GM10266 (cell line): Measurements from ENCODE around the gene MAP1LC3B2.

ENCODE experiments used
- DNase-seq: peaks from one replicate; pipeline ENCODE4 v3.0.0; 2012; ENCODE audit errors: extremely low spot score
- TF ChIP-seq, protein P1 (sequence below): IDR thresholded peaks from 2 replicates; pipeline ENCODE4 v1.5.1; 2012; ENCODE audit warnings: mild to moderate bottlenecking, low read depth; ENCODE audit not compliant: control insufficient read depth, insufficient read depth; ENCODE audit errors: missing control alignments

MAP1LC3B2 gene

GRCh38 chr12:116610971-116611541 lies 51.9 kb downstream of the MAP1LC3B2 start:
- DNase-seq, result no peak
- TF ChIP-seq, protein P1, sequence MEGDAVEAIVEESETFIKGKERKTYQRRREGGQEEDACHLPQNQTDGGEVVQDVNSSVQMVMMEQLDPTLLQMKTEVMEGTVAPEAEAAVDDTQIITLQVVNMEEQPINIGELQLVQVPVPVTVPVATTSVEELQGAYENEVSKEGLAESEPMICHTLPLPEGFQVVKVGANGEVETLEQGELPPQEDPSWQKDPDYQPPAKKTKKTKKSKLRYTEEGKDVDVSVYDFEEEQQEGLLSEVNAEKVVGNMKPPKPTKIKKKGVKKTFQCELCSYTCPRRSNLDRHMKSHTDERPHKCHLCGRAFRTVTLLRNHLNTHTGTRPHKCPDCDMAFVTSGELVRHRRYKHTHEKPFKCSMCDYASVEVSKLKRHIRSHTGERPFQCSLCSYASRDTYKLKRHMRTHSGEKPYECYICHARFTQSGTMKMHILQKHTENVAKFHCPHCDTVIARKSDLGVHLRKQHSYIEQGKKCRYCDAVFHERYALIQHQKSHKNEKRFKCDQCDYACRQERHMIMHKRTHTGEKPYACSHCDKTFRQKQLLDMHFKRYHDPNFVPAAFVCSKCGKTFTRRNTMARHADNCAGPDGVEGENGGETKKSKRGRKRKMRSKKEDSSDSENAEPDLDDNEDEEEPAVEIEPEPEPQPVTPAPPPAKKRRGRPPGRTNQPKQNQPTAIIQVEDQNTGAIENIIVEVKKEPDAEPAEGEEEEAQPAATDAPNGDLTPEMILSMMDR, result no peak

DNA sequence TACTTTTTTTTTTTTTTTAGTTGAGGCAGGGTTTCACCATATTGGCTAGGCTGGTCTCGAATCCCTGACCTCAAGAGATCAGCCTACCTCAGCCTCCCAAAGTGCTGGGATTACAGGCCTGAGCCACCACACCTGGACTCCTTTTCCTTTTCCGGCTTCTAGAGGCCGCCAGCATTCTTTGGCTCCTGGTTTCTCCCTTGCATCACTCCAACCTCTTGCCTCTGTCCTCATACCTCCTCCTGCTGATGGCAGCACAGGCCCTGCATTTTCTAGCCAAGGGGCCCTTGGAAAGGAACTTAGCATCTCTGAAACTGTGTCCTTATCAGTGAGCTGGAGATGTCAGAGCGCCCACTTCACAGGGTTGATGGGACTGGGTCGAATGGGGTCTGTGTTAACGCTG lies 53.3 kb downstream of the MAP1LC3B2 start:
- no peak for DNase-seq
- TF ChIP-seq, protein P1, result no peak

- TF ChIP-seq, protein P1, result no peak
- no peak for DNase-seq
Measured at GRCh38 chr12:116613256-116613655, 54.1 kb downstream of the MAP1LC3B2 start.

- TF ChIP-seq, protein P1, result no peak
- DNase-seq, result no peak
Measured at GRCh38 chr12:116614194-116614915, 55.2 kb downstream of the MAP1LC3B2 start.

GRCh38 chr12:116615141-116615861 lies 56.1 kb downstream of the MAP1LC3B2 start:
- DNase-seq, result no peak

DNA sequence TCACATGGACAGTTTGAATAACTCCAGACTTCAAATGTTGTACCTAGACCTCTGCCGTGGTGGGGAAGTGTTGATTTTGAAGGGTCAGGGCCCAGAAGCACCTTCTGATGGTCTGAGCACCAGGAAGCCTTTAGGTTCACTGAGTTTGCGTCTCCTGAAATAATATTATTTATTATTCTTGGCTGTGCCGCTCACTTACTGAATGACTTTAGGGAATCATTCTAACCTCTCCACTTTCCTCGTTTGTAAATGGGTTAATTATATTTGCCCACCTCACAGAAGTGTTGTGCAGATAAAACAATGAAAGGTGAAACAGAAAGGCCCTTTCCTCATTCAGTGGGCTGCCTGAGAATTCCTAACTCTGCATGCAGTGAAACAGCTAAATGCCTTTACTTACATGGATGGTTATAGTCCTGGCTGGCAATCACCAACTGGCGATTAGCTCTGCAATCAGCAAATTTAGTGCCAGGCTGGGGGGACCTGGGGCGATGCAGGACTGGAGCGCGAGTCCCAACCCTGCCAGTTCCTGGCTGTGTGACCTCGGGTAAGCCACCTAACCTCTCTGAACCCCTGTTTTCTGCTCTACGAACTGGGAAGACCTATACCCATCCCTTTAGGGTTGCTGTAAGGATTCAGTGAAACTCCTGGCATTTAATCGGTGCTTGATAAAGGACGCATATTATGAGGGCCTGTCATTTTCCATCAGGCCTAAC lies 57.5 kb downstream of the MAP1LC3B2 start:
- TF ChIP-seq, protein P1, result no peak
- DNase-seq, result no peak

More at GRCh38 chr12:116615141-116615861, 56.1 kb downstream of the MAP1LC3B2 start:
- TF ChIP-seq, protein P1, result no peak

- TF ChIP-seq, protein P1, result no peak
- DNase-seq, result no peak
Measured at GRCh38 chr12:116619246-116619645, 60.1 kb downstream of the MAP1LC3B2 start.
